IPS DF 6.9 (cell line): ENCODE measurements around the gene SNED1.

Experiments used
- DNase-seq: peaks from one replicate; pipeline ENCODE4 v3.0.0-alpha.2; 2013; ENCODE audit warnings: low read depth, low spot score
- H3K27ac ChIP-seq: one replicate; pipeline ENCODE4 v1.5.1; 2013; ENCODE audit warnings: low read length, control low read depth
- H3K27me3 ChIP-seq: 2 replicates; pipeline ENCODE4 v1.6.1; 2013; ENCODE audit warnings: mild to moderate bottlenecking, low read length; ENCODE audit not compliant: control insufficient read depth, insufficient read depth
- H3K36me3 ChIP-seq: 2 replicates; pipeline ENCODE4 v1.6.1; 2013; ENCODE audit warnings: low read length; ENCODE audit not compliant: control insufficient read depth, insufficient read depth
- H3K4me1 ChIP-seq: 2 replicates; pipeline ENCODE4 v1.6.1; 2013; ENCODE audit warnings: low read length; ENCODE audit not compliant: control insufficient read depth, insufficient read depth
- H3K4me3 ChIP-seq: 2 replicates; pipeline ENCODE4 v1.5.1; 2013; ENCODE audit warnings: mild to moderate bottlenecking, low read length
- H3K9me3 ChIP-seq: 2 replicates; pipeline ENCODE4 v1.6.1; 2013; ENCODE audit warnings: low read length, inconsistent platforms; ENCODE audit not compliant: control insufficient read depth, insufficient read depth
- WGBS: extraction: QIAGEN DNeasy Blood & Tissue Kit; methylation state at CpG from one replicate; pipeline ENCODE4 v1.1.7; 2013; ENCODE audit warnings: mixed read lengths, missing lambda C conversion rate; ENCODE audit not compliant: insufficient read length, insufficient coverage; 5-methylcytosine and 5-hydroxymethylcytosine counted together

The SNED1 gene

DNA sequence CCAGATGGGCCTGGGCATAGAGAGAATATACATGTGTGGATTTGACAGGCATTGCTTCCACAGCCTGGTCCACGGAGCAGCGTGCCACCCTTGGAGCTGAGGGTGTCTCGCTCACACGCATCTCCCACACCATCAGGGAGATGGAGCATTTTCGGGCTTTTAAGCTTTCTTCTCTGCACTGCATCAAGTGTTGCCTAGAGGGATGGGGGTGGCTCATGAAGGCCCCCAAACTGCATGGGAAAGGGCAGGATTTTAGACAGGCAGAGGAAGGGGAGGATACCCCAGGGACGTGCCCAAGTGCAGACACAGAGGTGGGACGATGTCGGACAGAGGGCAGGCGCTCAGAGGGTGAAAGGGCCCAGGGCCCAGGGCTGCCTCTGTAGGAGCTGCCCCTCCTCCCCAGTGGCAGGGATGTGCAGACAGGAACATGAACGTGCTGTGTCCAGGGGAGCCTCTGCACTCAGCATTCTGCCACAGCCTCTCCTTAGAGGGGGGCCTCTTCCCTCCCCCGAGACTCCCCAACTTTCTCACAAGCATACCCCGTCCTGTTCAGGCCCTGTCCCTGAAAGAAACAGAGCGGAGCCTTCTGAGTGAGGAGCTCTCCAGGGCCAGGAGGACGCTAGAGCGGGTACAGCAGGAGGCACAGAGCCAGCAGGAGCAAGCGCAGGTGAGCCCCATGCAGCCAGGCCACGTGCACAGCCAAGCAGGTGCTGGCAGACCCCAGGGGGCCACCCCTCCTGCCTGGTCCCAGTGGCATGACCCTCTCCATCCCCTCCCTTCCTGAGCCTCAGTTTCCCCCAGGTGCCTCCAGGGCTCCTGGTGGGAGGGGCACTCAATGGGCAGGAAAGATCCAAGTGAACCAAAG is 42.9 kb upstream of the SNED1 start:
- Histone ChIP-seq H3K27me3 (no peaks in the 10 kb centered on the region), H3K27ac (no peak overlapping the region), H3K36me3 (no peaks in the 10 kb centered on the region), H3K4me1 (0 out of 2 replicates have a peak, but pooled peaks cover 2% of the 10 kb centered on the region), H3K9me3 (no peaks in the 10 kb centered on the region), H3K4me3 (no peak overlapping the region)
- no CpG with 5 or more reads among the region's 17 CpGs for WGBS
- DNase-seq = no peak

DNA sequence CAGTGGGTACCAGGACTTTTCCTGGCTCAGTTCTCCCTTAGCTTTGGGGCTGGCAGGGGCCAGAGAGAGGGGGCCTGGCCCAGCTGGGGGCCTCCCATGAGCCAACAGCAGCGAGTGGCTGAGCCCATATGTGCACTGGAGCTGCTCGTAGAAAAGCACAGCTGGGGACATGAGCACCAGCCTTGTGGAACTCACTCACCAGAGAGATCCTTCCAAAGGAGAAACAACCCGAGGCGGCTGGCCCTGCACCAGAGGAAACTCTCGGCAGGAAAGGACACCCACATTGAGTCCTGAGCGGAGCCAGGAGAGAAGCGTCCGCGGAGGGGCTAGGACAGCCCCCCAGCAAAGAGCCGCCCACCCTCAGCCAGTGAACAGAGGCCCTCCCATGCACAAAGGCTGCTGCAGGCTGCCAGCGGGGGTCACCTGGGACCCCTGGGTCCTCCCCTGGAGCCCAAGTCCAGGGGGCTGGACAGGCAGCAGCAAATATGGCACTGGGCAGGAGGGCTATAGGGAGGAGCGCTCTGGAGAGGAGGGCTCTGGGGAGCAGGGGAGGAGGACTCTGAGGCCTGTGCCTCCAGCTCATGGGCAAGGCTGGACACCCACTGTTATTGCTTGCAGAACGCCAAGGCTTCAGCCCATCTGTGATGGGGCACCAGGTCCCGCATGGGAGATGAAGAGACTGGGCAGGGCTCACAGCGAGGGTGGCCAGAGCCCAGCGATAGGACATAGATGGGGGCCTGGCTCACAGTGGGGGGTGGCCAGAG is 42.1 kb upstream of the SNED1 start:
- Histone ChIP-seq H3K4me3 (no peak overlapping the region), H3K36me3 (no peaks in the 10 kb centered on the region), H3K4me1 (peaks cover 5% of the 10 kb centered on the region), H3K27ac (no peak overlapping the region), H3K9me3 (no peaks in the 10 kb centered on the region), H3K27me3 (no peaks in the 10 kb centered on the region)
- WGBS = no CpG with 5 or more reads among the region's 16 CpGs
- no peak for DNase-seq

DNA sequence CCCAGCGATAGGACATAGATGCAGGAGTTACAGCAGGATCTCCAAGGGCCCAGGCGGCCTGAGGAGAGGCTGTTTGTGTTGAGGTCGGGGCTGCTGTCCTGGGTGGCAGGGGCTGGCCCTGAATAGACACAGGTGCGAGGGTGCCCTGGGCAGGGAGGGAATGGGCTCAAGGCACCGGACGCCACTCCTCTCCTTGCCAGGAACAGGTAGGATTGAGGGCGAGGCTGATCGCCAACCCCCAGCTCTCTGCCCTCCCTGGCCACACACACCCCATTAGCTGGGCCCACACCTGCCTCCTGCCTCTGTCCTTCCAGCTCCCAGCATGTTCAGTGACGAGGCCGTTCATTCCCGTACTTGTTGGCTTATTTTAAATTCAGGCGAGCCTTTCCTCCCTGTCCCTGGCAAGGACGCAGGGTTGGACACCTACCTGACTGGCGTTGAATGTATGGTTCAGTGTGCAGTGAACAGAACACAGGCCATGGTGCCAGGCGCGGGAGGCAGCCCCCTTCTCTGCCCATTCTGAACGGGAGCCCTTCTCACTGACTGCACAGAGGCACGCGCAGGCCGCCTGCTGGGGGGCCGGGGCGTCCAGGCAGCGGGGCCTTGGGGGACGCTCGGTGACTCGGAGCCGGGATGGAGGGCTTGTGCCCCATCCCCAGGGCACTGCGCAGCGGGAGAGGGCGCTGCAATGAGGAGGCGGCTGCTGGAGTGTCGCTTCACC is 41.3 kb upstream of the SNED1 start:
- no CpG with 5 or more reads among the region's 32 CpGs for WGBS

DNA sequence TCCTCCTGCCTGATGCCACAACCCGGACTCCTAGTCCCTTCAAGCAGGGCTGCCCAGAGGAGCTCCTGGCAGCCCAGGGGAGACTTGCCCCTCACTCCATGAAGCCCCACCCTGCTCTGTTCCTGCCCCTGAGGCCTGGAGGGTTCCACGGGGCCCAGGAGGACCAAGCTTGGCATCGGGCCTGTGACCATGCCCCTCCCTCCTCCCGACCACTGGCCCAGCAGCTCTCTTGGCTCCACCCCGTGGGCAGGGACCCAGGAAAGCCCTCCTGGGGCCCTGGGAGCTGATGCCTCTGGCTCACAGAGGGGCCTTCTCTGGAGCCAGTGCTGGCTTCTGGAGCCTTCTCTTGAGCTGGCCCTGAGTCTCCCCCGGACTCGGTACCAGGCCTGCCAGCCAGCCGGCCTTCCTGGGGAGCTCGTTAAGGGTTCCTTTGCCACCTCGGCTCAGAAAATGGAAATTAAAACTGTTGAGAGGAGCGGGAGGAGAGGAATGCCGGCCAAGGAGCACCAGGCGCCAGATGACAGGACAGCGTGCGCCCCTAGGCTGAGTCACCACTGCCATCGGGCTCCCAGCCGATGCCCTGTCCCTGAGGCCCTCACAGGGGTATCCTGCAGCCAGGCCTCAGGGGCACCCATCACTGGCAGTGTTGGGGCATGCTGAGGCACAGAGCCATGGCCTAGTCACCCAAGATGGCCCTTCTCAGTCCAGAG is 40.6 kb upstream of the SNED1 start:
- H3K9me3 ChIP-seq = no peaks in the 10 kb centered on the region
- H3K4me1 ChIP-seq = peaks cover 6% of the 10 kb centered on the region
- no peak overlapping the region for H3K27ac ChIP-seq
- H3K27me3 ChIP-seq = no peaks in the 10 kb centered on the region
- no CpG with 5 or more reads among the region's 17 CpGs for WGBS
- no peak overlapping the region for H3K4me3 ChIP-seq
- no peaks in the 10 kb centered on the region for H3K36me3 ChIP-seq
- no peak for DNase-seq

More for the DNA sequence above, 41.3 kb upstream of the SNED1 start:
- H3K27me3 ChIP-seq = no peaks in the 10 kb centered on the region
- H3K36me3 ChIP-seq = no peaks in the 10 kb centered on the region
- H3K4me1 ChIP-seq = peaks cover 6% of the 10 kb centered on the region
- no peaks in the 10 kb centered on the region for H3K9me3 ChIP-seq
- H3K27ac ChIP-seq = no peak overlapping the region
- H3K4me3 ChIP-seq = no peak overlapping the region
- DNase-seq = no peak

DNA sequence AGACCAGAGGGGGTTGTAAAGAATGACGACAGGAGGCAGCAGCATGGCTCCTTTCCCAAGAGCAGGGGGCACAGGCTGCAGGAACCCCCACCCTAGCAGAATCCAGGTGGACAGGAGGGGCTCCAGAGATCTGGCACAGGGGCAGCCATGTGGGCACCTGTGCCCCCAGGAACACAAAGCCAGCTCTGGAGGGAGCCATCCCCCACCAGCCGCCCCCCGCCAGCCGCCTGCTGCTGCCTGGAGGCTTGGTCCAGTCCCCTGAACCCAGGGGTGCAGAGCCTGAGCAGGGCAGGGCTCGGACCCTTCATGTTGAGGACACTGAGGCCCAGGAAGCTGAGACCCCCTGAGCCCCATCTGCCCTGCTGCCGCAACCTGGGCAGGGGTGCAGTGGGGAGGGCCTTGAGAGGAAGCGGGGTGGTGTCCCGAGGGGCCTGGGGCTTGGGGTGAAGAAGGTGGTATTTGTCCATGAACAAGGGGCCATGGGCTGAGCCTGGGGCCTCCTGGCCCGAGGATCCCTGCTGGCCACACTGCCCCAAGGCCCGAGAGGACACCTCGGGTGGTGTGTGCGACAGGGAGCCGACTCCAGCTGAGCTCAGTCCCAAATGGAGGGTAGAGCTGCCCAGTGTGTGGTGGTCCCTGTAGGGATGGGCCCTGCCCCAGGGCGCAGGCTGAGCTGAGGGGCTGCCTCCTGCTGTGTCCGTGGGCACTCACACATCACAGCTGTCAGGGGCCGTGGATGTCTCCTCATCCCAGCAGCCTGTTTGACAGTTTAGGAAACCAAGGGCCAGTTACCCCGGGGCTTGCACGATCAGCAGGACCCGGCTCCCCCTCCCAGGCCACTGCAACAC is 39.8 kb upstream of the SNED1 start:
- H3K4me3 ChIP-seq = no peak overlapping the region
- no peaks in the 10 kb centered on the region for H3K36me3 ChIP-seq
- no CpG with 5 or more reads among the region's 19 CpGs for whole genome bisulfite sequencing
- H3K27me3 ChIP-seq = no peaks in the 10 kb centered on the region
- no peak for DNase-seq
- H3K4me1 ChIP-seq = peaks cover 6% of the 10 kb centered on the region
- H3K27ac ChIP-seq = no peak overlapping the region
- no peaks in the 10 kb centered on the region for H3K9me3 ChIP-seq

DNA sequence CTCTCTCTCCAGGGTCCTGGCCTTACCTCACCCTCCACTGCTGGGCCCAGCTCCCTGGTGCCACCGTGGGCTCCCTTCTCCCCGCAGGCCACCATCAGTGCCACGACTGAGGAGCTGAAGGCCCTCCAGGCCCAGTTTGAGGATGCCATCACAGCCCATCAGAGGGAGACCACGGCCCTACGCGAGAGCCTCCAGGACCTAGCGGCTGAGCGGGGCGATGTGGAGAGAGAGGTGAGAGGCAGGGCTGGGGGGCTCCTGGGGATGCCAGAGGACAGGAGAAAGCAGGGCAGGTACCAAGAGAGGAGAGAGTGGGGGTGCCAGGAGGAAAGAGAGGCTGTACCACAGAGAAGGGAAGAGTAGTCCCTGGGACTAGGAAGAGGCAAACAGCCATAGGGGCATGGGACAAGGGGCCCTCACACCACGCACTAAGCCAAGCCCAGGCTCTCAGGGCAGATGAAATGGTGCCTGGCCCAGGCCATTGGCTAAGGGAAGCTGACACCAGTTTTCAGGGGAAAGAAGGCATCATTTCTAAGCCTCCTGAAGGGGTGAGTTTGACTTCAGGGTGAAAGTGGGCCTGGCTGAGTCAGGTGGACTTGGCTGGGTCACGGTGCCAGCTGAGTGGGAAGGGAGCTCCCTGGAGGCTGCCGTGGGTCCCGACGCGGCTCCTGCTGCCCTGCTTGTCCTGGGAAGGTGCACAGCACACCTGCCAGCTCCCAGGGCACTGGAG is 39.0 kb upstream of the SNED1 start:
- H3K36me3 ChIP-seq = no peaks in the 10 kb centered on the region
- WGBS = no CpG with 5 or more reads among the region's 15 CpGs
- H3K4me1 ChIP-seq = peaks cover 6% of the 10 kb centered on the region
- no peaks in the 10 kb centered on the region for H3K27me3 ChIP-seq
- no peak for DNase-seq
- no peak overlapping the region for H3K27ac ChIP-seq
- no peak overlapping the region for H3K4me3 ChIP-seq
- H3K9me3 ChIP-seq = no peaks in the 10 kb centered on the region

DNA sequence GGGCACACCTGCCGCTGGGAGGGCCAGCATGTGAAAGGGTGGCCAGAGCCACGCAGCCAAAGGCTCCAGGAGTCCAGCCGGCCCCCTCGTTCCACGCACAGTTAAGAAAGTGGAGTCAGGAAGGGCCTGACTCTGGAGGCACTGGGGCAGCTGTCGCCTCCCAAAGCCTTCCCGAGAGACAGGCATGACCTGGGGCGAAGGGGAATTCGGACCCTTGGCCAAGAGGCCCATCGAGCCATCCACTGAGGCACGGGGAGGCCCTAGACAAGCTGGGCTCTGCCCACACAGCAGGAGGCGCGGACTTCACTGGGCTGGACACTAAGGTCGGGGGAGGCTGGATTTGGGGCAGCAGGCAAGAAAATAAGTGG is 38.5 kb upstream of the SNED1 start:
- Histone ChIP-seq H3K4me3 (no peak overlapping the region), H3K9me3 (no peaks in the 10 kb centered on the region), H3K4me1 (peaks cover 6% of the 10 kb centered on the region), H3K36me3 (no peaks in the 10 kb centered on the region), H3K27me3 (no peaks in the 10 kb centered on the region), H3K27ac (no peak overlapping the region)
- WGBS = no CpG with 5 or more reads among the region's 14 CpGs
- no peak for DNase-seq

DNA sequence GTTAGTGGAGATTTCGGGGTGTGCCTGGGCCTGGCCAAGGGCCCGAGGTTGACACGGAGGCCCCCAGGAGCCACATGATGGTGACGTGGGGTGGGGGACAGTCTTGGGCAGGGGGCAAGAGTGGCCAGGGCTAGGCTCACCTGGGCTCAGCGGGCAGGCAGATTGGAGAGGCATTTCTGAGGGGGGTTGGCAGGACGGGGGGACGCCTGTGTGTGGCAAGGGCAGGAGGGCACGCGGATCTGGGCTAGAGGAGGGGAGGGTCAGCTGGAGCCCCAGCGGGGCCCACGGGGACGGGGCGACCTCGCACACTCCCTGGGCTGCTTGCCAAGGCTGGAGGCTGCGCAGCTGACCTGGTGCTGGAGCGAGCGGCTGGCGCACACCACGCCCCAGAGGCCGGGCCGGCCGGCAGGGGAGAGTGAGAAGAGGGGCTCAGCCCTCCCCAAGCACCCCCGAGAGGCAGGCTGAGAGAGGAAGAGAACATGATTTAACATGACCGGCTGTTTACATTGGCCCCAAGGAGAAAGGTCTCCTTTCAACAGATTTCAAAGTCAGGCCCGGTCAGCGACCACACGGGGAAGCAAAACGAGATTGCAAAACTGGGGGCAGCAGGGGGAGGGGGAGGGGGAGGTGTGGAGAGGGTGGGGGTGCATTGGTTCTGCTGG is 38.0 kb upstream of the SNED1 start:
- WGBS = no CpG with 5 or more reads among the region's 28 CpGs
- no peak overlapping the region for H3K4me3 ChIP-seq
- H3K4me1 ChIP-seq = peaks cover 4% of the 10 kb centered on the region
- no peaks in the 10 kb centered on the region for H3K9me3 ChIP-seq
- no peaks in the 10 kb centered on the region for H3K36me3 ChIP-seq
- DNase-seq = no peak
- H3K27ac ChIP-seq = no peak overlapping the region
- no peaks in the 10 kb centered on the region for H3K27me3 ChIP-seq
